NK-92 treated with Interleukin-12 subunit alpha and Interleukin-12 subunit beta, amount 100 ng/mL, for 24 hours (cell line): ENCODE results near the gene RUBCN.
"Not testable (repeated sequence)": the region's sequence is repeated elsewhere in the genome, so short reads cannot be mapped to it uniquely, and the experiment has no call there.

Experiments used
- DNase-seq: peaks from one replicate; lab custom pipeline; 2025; lab: John Stamatoyannopoulos, UW

The RUBCN gene

DNA sequence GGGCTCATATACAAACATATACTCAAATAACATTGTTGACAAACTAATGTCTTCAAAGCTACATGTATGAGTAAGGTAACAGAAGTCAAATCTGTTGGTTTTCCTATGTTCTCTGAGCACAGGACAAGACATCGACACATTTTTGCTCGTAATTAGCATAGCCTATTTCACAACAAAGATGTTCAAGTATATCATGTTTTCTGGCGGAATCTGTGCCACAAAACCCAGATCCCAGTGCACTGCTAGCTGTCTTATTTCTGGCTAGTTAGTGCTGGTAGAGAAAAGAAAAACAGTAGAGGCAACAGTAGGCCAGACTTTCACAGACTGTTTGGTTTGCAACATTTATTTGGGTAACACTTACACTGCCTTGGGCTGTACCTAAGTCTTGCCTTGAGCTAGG lies 51.2 kb downstream of the RUBCN start:
- DNase-seq = no peak

DNA sequence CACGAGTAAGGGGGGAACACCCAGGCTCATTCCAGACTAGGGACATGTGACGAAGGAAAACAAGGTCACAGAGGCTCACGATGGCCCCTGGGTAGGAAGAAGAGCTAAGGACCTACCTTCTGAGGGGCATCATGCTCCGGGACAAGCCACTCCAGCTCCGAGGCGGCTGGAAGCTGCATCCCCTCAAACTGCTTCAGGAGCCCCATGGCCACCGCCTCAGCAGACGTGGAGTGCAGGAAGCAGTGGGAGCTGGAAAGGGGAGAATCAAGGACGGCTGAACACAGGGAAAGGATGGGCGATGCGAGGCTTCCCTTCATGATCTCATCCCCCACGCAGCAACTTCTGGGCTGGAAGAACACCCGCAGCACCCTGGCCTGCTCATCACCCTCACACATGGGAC lies 53.5 kb downstream of the RUBCN start:
- no peak for DNase-seq

DNA sequence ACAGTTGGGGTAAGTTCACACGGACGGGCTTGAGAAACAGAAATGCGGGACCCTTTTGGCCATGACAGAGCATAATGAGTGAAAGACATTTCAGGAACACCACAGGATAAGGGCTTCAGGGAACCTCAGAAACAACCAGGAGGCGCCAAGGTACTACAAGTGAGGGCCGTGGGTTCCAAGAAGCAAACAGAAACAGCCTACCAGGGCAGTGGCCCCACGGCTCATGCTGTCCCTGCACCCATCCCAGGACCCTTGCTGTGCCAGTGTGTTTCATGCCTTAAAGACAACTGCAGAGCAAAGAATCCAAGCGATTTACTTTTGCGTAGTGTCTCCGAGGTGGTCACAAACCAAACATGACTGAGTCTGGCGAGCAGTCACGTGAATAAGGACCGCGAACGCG lies 54.0 kb downstream of the RUBCN start:
- DNase-seq = no peak

DNA sequence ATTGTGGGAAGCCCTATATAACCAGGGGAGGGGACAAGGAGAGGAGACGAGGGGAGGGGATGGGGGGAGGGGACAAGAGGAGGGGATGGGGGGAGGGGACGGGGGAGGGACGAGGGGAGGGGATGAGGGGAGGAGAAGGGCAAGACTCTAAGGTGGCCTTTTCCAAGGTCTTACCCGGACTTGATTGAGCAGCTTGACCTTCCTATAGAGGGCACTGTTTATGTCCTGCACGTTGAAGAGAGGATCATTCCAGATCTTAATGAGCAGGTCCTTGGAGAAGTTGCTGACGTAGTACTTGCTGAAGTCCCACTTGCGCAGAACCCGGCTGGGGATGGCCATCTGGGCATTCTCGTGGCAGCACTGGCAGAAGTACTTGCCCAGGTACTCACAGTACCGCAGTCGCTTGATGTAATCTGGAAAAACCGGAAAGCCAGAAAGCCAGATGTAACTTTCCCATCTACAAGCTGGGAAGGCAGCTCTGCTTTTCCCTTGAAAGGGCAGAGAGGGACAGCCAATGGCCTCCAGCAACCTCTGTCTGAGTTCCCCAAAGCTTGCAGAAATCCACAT lies 55.7 kb downstream of the RUBCN start:
- DNase-seq = no peak

DNA sequence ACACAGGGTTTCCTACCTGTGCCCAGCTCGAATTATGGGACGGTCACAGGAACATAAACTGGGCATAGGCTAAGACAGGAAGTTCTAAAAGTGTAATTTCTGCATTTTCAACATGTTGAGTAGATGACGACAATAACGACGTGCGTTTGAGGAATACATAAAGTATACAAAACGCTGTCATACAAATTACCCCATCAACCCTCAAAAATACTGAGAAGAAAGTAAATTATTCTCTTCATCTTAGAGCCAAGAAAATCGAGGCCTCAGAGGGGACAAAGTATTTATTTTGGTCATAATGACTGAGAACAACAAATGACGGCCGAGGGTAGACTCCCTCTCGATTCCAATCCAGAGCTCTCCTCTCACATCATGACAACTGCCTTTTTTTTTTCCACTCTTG lies 60.8 kb downstream of the RUBCN start:
- no peak for DNase-seq

DNA sequence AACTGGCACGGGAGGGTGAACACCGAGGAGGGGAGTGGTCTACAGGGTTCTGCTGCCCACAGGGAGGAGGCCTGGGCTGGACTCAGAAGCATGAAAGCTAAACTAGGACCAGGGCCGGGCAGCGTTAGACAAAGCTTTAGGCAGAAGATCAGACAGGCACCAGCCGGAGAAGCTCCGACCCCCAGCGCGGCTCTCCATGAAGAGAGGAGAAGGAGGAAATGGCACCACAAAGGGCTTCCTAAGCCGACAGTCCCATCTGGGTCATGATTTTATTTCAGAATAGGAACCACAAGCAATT lies 61.2 kb downstream of the RUBCN start:
- DNase-seq = no peak

DNA sequence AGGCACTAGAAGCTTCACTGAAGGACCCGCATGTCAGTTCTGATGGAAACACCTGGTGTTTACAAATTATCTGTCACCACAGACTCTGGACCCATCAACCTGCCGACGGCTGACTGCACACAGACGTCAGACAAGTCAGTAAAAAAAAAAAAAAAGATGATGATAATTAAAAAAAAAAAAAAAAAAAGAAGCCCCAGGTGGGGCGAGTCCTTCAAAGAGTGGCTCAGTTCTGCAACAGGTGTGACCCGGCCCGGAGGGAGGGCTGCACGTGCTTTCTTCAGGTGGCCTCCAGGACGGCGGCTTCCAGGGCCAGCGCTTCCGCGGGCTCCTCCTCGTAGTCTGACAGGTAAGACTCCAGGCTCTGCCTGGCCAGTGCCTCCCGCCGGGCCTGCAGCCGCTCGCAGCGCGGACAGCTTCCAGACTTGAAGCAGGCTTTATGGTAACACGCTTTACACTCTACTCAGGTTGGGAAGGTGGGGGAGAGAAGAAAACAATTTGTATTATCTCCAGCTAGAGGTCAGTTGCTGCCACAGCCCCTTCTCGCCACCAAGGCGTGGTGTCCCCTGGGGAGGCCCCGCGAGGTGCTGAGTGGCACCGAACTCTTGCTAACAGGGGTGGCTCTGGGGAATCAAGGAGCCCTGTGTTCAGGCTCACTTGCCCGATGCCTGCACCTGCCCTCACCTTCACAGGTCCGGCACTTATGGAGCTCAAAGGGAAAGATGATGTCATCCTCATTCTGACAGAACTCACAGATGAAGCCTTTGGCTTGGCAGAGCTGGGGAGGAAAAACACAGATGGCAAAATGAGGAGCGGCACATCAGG lies 61.8 kb downstream of the RUBCN start:
- no peak for DNase-seq

DNA sequence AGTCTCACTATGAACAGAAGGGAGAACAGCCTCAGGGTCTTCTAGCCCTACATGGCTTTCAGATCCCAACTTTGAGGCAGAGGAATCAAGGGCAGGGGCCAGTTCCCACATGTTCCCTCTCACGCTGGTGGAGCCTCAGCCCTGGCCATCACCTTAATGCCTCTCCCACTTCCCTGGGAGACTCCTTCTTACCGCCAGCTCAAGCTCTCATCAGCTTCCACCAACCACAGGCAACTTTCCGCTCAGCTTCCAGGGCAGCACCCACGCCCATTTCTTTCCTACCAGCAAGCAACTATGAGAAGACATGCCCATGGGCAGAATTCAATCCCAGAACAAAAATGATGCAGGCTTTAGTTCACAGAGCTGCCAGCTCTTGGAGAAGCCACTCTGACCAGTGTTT lies 63.5 kb downstream of the RUBCN start:
- DNase-seq = no peak

DNA sequence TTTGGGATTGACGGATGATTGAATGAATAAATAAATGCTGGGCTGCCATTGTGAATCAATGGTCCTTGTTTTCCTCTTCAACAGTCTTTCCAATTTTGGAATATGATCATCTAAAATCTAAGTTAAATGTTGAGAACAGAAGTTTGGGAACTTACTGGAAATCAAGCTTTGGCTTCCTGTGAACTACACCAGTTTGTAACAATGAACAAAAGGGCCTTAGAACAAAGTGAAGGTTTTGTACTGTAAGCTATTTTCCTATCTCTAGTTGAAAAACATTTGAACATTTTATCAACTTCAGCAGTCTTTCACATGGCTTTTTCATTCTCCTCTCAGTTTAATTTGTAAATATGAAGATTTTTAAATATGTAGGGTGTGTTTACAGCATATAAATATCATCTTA lies 66.3 kb downstream of the RUBCN start:
- DNase-seq = no peak

DNA sequence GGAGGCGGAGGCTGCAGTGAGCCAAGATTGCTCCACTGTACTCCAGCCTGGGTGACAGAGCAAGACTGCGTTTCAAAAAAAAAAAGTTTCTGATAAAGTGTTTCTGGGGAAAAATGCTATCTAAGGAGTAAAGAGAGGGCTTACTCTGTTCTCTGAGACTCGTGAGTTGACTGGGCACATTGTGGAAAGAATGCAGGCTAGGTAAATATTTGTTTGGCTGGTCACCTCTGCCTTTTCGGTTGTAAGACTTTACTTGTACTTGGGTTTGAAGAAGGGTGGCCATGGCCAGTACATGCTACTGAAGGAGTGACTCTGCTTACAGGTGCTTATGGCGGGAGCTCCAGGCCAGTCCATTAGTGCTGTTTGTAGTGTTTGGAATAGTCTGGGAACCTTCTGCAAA lies 68.7 kb downstream of the RUBCN start:
- DNase-seq = no peak

DNA sequence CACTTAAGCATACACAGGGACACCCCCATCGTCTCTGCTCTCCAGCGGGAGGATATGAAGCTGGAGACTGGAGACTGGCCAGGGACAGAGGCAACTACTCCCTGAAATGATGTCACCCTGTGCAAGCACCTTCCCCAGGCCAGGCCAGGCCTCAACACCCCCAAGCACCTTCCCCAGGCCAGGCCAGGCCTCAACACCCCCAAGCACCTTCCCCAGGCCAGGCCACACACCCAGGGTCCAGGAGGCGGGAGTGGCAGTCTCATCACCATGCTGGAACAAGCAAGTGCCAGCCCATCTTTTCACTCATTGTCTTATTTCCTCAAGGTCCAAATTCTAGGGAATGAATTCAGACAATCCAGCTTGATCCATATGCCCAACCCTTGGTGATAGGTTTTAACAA lies 69.4 kb downstream of the RUBCN start:
- not testable (repeated sequence) for DNase-seq

DNA sequence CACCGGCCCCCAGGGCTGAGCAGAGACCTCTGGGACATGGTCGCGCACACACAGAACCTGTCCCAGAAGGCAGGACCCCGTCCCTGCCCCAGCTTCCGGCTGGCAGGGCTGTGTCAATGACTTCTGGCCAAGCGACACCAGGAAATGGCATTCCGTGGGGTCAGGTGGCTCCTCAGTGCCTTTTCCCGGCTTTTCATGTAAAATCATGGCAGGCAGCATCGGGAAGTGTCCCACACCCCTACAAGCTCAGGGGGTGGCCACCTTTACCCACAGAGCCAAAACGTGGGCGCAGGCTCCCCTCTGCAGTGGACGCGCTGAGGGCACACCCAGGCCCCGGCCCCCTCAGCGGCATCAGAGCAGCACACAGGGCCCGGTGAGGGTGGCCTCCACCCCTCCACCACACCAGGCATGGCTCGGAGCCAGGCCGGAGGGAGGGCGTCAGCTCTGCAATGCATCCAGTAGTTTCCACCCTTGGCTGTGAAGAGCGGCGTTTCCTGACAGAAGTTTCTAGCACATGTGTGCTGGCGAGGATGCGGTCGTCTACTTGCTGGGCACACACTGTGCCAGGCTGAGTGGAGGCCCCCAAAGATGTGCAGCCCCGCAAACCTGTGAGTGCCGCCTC lies 70.4 kb downstream of the RUBCN start:
- not testable (repeated sequence) for DNase-seq

DNA sequence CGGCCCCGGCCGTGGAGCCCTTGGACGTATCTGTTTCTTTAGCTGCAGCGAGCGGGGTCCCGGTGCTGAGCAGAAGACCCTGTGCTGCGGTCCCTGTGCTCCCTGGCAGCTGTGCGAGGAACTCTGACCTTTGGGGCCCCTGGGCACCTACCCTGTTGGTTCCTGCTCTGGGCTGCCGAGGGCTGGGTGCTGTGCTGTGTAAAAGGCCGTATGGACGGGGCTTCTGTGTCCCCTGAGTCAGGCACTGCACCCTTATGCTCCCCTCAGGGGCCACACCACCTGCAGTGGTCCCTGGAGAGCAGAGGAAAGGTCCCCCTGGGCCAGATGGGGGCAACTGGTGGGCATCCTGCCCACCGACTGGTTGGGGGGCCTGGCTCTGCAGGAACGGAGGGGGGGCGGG lies 71.2 kb downstream of the RUBCN start:
- DNase-seq = not testable (repeated sequence)

DNA sequence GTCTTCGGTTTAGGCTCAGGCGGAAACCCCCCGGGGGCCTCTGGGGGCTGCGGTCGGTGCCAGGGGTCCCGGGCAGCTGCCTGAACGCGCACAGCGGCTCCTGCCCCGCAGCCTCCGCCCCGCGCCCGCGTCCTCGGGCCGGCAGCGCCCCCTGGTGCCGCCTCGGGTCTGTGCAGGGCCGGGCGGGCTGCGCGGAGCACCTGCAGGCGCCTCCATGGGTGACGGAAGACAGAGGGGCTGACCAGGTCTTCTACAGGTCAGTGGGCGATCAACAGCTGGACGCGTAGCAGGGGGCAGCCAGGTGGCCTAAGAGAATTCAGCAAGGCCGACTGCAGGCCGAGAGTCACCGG lies 71.6 kb downstream of the RUBCN start:
- not testable (repeated sequence) for DNase-seq

DNA sequence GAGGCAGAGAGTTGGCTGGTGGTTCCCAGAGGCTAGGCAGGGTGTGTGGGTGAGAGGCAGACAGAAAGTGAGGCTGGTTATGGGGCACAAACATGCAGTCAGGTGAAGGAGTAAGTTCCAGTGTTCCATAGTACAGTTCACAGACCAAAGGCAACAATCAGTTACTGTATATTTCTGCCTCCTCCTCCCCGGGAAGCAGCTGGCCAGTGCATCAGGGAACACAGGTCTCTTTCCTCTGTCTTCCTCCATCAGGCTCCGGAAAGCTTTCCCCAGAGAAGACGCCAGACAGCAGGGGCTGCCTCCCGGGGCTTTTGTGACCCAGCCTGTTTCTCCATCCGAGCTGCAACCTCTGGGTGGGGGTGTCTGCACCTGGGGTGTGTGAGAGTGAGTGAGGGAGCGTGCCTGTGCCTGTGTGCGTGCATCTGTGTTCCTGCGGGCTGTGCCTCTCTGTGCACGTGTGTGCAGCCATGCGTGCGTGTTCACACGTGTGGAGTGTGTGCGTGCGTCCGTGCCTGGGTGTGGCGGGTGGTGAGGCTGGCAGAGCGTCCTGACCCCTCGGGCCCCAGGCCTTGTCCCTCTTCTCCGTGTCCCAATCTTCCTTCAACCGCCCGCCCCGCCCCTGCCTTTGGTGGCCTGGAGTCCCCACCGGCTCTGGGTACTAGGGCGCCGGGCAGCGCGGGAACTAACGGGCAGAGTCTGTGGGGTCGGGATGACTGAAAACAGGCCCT lies 72.1 kb downstream of the RUBCN start:
- DNase-seq = not testable (repeated sequence)

DNA sequence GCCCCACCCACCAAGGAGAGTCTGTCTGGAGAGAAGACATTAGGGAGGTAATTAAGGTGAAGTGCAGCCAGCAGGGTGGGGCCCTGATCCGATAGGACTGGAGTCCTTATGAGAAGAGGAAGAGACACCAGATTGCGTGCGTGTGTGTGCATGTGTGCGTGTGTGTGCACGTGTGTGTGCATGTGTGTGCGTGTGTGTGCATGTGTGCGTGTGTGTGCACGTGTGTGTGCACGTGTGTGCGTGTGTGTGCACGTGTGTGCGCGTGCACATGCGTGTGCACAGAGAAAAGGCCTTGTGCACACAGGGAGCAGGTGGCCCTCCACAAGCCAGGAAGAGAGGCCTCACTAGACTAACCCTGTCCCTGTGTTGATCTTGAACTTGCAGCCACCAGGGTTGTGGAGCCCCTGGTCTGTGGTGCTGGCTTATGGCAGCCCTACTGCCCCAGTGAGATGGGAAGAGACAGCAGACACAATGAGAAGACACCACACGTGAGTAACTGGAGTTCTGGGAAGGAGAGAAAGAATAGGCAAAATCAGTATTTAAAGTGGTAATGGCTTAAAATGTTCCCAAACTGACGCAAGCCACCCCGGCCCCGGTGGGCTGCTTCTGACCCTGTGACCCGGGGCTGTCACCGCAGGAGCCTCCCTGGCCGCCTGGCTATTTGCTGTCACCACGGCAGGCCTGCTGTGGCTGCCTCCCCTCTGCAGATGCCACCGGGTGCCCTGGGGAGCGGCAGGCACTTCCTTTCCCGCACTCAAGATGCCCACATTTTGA lies 73.2 kb downstream of the RUBCN start:
- DNase-seq = not testable (repeated sequence)

DNA sequence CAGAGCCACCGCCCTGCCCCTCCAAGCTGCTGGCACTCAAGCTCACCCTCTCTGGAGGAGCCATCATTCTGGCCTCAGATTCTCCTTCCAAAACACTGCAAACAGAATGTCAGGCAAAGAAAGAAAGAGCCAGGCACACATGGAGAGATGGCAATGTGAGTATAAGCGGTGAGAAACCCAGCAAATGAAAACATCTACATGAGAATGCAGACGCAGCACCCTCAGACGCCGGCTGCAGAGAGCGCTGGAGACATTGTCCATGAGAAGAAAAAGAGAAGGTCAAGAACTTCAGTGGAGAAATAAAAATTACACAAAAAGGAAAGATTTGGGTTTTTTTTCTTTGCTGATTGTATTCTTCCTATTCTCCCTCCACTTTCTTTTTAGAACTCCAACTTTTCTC lies 74.4 kb downstream of the RUBCN start:
- DNase-seq = not testable (repeated sequence)

DNA sequence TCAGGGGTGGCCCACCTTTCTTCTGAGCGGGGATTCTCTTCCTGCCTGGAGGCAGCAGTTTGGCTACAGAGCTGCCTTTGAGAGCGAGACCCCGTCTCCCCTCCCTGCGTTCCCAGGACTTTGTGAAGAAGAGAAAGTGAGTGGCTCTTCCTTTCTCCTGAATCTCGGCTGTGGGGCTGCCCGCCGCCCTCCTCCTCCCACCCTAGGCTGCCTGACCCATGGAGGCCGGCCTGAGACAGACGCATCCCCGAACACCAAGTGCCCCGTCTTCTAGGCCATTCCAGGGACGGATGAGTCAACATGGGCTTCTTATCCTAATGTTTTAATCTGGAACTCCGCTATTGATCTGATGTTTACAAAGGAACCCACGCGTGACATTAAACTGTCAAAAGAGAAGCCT lies 74.8 kb downstream of the RUBCN start:
- DNase-seq = not testable (repeated sequence)

DNA sequence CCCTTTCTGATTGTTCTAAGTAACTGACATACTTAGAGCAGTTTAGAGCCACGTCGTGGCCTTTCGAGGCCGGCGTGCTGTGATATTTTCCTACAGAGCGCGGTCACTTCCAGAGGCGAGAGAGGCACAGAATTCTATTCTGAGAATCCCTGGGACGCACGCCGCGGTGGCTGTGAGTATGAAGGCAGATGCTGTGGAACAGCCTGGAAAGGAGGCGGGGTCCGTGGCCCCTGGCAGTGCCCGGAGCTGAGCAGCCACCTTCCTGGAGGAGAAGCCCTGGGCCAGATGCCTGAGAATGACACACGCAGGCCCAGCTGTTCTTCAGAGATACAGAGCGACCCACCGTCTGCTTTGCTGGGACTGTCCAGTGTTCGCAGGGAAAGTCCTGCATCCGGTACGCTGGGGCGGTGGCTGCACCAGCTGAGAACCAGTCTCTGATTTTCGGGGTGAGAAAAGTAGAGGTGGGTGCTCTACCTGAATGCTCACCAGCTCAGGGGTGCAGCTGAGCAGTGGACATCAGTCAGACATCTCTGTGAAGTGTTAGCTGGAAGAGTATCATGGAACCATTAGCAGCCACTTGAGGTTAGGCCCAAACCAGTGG lies 75.4 kb downstream of the RUBCN start:
- DNase-seq = not testable (repeated sequence)

DNA sequence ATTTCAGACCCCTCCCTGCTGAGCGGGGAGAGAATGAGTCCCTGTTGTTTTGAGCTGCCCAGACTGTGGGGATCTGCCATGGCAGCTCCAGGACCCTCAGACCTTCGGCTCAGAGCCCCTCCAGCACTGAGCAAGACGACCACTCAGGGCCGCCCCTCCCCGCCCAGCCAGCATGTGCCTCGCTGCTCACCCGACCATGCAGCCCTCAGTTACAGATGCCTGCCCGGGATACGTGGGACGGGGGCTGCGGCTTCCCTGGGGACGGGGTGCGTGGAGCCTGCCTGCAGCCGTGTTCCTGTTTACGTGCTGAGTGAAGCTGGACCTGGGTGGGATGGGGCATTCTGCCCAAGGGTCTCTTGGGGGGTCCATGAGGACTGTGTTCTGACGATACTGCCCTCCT lies 77.0 kb downstream of the RUBCN start:
- DNase-seq = not testable (repeated sequence)

DNA sequence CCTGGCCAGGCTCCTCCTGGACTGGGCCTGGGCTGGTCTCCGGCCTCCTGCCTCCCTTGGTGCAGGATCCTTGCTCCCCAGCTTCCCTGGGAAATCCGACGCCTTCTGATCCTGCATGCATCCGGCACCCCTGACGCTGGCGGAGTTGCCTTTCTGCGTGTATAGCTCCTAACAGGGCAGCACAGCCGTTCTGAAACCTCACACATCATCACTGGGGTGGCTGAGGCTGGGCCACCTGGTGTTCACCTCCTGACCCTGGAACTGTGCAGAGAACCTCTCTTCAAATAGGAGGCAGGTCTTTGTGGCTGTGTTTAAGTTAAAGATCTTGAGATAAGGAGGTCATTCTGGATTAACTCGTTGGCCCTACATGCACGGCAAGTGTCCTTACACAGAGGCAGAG lies 77.6 kb downstream of the RUBCN start:
- DNase-seq = not testable (repeated sequence)

DNA sequence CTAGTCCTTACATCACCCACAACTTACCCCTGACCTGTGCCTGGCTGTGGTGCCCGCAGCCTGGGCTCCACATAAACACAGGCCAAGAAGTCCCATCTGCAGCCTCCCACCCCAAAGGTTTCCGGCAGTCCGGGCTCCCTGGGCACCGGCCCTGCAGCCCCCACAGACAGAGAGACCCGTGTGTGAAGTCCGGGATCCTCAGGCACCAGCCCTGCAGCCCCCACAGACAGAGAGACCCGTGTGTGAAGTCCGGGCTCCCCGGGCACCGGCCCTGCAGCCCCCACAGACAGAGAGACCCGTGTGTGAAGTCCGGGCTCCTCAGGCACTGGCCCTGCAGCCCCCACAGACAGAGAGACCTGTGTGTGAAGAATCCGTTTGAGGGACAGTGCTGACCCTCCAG lies 78.0 kb downstream of the RUBCN start:
- DNase-seq = not testable (repeated sequence)
